ENCODE results near the gene FADS1.

FADS1 gene

DNA sequence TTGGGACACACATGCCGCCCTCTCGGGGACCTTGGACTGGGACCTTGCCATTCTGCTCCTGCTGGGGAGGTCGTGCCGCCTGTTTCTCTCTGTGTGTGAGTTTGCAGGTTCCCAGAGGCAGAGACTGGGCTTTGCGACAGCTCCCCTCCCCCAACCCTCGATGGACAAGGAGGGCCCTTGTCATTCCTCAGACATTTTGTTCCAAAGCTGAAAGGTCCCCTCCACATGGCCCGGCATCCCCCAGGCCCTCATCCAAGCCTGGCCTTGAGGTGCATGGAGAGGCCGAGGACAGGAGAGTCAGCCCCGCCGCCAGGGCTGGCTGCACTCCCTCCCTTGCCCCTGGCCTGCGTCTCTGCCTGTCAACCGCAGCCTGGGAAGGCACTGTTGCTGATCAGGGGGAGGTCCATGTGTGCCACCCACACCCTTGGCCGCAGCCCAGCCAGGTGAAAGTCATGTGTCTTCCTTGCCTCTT is 36.9 kb upstream of the FADS1 start:
- H3K4me1 Mint-ChIP-seq, result no peaks in the 10 kb centered on the region

DNA sequence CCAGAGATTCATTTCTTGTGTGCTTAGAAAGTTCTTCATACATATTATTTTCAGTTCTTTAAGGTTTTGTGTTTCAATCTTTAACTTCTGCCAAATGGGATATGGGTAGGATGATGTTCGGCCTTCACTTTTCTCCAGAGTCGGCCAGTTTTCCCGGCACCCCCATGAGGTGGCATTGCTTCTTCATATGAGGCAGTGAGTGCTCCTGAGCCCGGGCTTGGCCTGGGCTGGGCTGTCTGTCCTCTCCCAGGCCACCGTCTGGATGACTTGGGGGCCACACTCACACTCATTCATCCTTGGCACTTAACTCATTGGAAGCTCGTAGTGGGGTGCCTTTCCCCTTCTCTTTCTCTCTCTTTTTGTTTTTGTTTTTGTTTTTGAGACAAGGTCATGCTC is 35.1 kb upstream of the FADS1 start:
- Mint-ChIP-seq H3K4me1 (no peaks in the 10 kb centered on the region), H3K27me3 (ENCODE audit: low read depth) (no peaks in the 10 kb centered on the region), H3K4me3 (no peak overlapping the region), H3K27ac (no peak overlapping the region), H3K36me3 (ENCODE audit: low read depth) (peaks cover 62% of the 10 kb centered on the region), H3K9me3 (no peaks in the 10 kb centered on the region)
- TF ChIP-seq, protein P1, sequence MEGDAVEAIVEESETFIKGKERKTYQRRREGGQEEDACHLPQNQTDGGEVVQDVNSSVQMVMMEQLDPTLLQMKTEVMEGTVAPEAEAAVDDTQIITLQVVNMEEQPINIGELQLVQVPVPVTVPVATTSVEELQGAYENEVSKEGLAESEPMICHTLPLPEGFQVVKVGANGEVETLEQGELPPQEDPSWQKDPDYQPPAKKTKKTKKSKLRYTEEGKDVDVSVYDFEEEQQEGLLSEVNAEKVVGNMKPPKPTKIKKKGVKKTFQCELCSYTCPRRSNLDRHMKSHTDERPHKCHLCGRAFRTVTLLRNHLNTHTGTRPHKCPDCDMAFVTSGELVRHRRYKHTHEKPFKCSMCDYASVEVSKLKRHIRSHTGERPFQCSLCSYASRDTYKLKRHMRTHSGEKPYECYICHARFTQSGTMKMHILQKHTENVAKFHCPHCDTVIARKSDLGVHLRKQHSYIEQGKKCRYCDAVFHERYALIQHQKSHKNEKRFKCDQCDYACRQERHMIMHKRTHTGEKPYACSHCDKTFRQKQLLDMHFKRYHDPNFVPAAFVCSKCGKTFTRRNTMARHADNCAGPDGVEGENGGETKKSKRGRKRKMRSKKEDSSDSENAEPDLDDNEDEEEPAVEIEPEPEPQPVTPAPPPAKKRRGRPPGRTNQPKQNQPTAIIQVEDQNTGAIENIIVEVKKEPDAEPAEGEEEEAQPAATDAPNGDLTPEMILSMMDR (IDR thresholded peaks at IDR 0.05; ENCODE audit: unreplicated experiment in 3 of 3), result no peak

More for the DNA sequence above, 36.9 kb upstream of the FADS1 start:
- Mint-ChIP-seq H3K36me3 (ENCODE audit: low read depth) (peaks cover 47% of the 10 kb centered on the region), H3K27me3 (ENCODE audit: low read depth) (no peaks in the 10 kb centered on the region), H3K4me3 (no peak overlapping the region), H3K27ac (no peak overlapping the region), H3K9me3 (no peaks in the 10 kb centered on the region)
- TF ChIP-seq, protein P1 (IDR thresholded peaks at IDR 0.05; ENCODE audit: unreplicated experiment in 3 of 3), result no peak

DNA sequence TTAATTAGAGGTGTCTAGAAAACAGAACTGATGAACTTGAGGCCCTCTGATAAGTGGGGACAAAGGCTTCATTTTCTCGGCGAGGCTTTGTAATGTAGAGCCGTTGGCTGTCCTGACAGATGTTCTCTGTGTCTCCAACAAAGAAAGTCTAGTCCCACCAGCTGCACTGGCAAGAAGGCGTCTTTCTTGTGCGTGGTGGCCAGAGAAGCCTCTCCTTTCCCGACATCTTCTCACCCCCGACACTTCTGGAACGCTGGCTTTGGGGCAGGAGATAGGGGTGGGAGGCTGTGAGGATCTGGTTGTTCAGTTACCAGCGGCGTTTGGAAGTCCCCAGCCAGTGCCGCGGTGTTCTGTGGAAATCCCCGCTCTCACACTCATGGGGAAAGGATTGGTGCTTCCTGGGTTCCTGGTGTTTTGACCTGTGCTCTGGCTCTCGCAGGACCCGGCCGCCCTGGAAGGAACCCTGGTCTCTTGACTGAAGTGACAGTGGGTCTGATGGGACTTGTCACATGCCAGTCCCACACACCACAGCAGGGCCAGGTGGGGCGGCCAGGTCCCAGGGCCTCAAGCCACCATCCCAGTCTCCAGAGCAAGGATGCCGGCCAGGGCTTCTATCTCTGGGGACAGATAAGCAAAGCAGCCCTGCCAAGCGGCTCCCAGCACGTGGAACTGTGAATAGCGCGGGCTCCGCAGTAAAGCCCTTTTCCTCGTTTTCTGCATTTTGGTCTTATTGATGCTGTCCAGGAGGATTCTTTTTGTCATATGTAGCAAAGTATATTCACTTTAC is 34.5 kb upstream of the FADS1 start:
- Mint-ChIP-seq H3K36me3 (ENCODE audit: low read depth) (peaks cover 68% of the 10 kb centered on the region), H3K4me1 (peaks cover 3% of the 10 kb centered on the region), H3K4me3 (no peak overlapping the region), H3K27ac (no peak overlapping the region), H3K9me3 (no peaks in the 10 kb centered on the region), H3K27me3 (ENCODE audit: low read depth) (no peaks in the 10 kb centered on the region)
- TF ChIP-seq, protein P1 (IDR thresholded peaks at IDR 0.05; ENCODE audit: unreplicated experiment in 3 of 3), result no peak

DNA sequence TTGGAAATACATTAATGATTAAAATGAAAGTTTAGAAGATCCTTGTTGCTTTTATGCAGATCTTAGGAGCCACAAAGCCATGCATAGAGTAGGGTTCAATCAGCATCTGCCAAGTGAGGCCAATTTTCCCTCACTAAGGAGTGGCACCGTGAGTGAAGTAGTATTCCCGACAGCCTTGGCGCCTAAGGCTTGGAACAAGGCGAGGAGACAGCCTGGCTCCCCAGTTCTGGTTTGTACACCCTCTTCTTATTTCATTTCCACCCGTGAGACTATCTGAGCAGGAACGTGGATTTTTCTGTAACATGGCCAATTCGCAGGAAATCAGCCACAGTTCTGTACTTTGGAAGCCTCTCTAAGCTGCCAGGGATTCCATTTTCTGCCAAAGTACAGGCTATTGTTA is 33.9 kb upstream of the FADS1 start:
- Mint-ChIP-seq H3K27ac (no peak overlapping the region), H3K36me3 (ENCODE audit: low read depth) (peaks cover 72% of the 10 kb centered on the region), H3K9me3 (no peaks in the 10 kb centered on the region), H3K27me3 (ENCODE audit: low read depth) (no peaks in the 10 kb centered on the region), H3K4me3 (no peak overlapping the region), H3K4me1 (peaks cover 9% of the 10 kb centered on the region)
- TF ChIP-seq, protein P1 (IDR thresholded peaks at IDR 0.05; ENCODE audit: unreplicated experiment in 3 of 3), result no peak

DNA sequence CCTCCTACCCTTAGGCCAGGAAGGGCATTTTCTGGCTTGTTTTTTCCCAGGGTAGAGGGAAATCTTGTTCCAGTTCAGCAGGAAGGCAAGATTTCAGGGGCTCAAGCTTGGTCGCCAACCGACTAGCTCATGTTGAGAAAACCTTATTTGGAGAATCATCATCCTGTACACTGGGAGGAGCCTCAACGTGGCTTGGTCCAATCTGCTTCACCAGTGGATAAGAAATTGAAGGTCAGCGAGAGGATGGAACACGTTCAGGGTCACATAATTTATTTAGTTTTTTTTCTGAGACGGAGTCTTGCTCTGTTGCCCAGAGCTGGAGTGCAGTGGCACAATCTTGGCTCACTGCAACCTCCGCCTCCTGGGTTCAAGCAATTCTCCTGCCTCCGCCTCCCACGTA is 31.8 kb upstream of the FADS1 start:
- no peaks in the 10 kb centered on the region for H3K27me3 Mint-ChIP-seq (ENCODE audit: low read depth)
- no peak overlapping the region for H3K4me3 Mint-ChIP-seq
- TF ChIP-seq, protein P1 (IDR thresholded peaks at IDR 0.05; ENCODE audit: unreplicated experiment in 3 of 3), result no peak
- peaks cover 70% of the 10 kb centered on the region for H3K36me3 Mint-ChIP-seq (ENCODE audit: low read depth)
- H3K9me3 Mint-ChIP-seq, result no peaks in the 10 kb centered on the region
- peaks cover 10% of the 10 kb centered on the region for H3K4me1 Mint-ChIP-seq
- H3K27ac Mint-ChIP-seq, result no peak overlapping the region

All from nephron (organoid).